HG03139 (cell line): ENCODE data around the gene AOC1.

Experiments
- ATAC-seq: cut with Tn5 transposase; IDR thresholded peaks from one replicate; pipeline ENCODE4 v1.9.1; 2021; ENCODE audit not compliant: unreplicated experiment

Gene AOC1

DNA sequence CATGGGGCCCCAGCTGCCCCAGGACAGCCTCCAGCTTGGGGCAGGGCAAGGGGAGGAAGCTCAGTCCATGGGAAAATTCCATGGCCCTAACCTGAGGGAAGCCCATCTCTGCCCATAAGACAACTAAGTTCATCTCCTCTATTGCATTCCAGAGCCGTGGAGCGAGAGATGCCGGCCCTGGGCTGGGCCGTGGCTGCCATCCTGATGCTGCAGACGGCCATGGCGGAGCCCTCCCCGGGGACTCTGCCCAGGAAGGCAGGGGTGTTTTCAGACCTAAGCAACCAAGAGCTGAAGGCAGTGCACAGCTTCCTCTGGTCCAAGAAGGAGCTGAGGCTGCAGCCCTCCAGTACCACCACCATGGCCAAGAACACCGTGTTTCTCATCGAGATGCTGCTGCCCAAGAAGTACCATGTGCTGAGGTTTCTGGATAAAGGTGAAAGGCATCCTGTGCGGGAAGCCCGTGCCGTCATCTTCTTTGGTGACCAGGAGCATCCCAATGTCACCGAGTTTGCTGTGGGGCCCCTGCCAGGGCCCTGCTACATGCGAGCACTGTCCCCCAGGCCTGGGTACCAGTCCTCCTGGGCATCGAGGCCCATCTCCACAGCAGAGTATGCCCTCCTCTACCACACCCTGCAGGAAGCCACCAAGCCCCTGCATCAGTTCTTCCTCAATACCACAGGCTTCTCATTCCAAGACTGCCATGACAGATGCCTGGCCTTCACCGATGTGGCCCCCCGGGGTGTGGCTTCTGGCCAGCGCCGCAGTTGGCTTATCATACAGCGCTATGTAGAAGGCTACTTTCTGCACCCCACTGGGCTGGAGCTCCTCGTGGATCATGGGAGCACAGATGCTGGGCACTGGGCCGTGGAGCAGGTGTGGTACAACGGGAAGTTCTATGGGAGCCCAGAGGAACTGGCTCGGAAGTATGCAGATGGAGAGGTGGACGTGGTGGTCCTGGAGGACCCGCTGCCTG is 4.3 kb downstream of the AOC1 start:
- ATAC-seq, result no peak

GRCh38 chr7:150857276-150858055 is 5.1 kb downstream of the AOC1 start:
- no peak for ATAC-seq

- ATAC-seq, result no peak
Measured at GRCh38 chr7:150858236-150859197, 6.2 kb downstream of the AOC1 start.

DNA sequence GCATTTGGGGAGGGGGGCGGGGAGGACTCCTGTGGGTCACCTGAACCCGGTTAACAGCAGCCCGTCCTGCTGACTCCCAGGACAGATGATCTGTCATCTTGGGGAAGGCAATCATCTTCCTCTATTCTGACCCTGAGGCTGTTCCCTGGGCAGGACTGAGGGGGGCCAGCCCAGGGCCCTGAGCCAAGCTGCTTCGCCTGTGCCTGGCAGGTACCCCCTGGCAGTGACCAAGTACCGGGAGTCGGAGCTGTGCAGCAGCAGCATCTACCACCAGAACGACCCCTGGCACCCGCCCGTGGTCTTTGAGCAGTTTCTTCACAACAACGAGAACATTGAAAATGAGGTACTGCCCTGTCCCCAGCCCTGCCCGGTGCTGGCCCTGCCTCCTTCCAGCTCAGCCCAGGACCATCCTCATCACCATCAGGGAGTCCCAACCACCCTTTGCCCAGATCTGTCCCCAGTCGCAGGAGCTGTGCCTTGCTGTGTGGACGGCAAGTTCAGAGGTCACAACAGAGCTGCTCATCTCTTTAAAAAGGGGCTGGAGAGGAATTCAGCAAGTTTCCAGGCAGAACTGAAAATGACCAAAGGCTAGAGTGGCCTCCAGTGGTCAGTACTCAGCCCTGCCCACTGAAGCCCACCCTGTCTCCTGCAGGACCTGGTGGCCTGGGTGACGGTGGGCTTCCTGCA is 8.1 kb downstream of the AOC1 start:
- no peak for ATAC-seq

DNA sequence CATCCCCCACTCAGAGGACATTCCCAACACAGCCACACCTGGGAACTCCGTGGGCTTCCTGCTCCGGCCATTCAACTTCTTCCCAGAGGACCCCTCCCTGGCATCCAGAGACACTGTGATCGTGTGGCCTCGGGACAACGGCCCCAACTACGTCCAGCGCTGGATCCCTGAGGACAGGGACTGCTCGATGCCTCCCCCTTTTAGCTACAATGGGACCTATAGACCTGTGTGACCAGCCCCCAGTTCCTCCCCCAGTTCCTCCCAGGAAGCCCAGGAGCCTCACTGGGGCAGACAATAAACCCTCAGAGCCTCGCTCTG is 8.6 kb downstream of the AOC1 start:
- no peak for ATAC-seq

GRCh38 chr7:150862356-150862755 is 10.0 kb downstream of the AOC1 start:
- ATAC-seq, result no peak

GRCh38 chr7:150863946-150864345 is 11.6 kb downstream of the AOC1 start:
- no peak for ATAC-seq

GRCh38 chr7:150866932-150867564 is 14.7 kb downstream of the AOC1 start:
- no peak for ATAC-seq

DNA sequence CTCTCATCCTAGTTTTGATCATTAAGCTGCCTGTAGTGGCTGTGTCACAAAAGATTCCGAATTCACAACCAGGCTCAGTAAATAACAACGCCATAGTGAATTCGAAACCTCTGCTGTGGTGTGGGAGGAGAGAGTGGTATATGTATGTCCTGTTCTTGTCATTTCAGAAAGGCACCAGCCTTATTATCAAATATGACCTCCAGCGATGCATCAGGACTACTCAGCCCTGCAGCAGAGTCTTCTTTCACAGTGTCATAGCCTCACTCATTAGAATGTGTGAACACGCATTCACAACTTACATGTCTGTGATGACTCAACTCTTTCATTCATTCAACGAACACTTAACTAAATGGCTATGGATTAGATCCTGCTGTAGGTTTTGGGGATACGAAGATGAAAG is 15.3 kb downstream of the AOC1 start:
- no peak for ATAC-seq

- ATAC-seq, result no peak
Measured at GRCh38 chr7:150869467-150869866, 17.1 kb downstream of the AOC1 start.

DNA sequence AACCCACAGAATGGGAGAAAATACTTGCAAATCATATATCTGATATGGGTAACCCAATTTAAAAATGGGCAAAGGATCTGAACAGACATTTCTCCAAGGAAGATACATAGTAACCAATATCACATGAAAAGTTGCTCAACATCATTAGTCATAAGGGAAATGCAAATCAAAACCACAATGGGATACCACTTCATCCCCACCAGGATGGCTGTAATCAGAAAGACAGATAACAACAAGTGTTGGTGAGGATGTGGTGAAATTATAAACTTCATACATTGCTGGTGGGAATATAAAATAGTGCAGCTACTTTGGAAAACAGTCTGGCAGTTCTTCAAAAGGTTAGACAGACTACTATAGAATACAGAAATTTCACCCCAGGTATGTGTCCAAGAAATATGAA is 19.3 kb downstream of the AOC1 start:
- ATAC-seq, result no peak

GRCh38 chr7:150874401-150875198 is 22.3 kb downstream of the AOC1 start:
- ATAC-seq, result no peak

DNA sequence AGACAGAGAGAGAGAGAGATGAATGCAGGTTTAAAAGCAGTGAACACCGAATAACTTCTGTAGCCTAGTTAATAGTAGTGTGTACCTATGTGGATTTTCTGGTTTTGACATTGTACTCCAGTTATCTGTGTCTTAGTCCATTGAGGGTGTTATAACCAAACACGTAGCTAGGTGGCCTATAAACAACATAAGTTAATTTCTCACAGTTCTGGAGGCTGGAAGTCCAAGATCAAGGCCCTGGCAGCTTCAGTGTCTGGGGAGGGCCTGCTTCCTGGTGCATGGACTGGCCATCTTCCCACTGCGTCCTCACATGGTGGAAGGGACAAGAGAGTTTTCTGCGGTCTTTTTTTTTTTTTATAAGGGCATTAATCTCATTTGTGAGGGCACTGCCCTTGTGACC is 23.5 kb downstream of the AOC1 start:
- ATAC-seq, result no peak

DNA sequence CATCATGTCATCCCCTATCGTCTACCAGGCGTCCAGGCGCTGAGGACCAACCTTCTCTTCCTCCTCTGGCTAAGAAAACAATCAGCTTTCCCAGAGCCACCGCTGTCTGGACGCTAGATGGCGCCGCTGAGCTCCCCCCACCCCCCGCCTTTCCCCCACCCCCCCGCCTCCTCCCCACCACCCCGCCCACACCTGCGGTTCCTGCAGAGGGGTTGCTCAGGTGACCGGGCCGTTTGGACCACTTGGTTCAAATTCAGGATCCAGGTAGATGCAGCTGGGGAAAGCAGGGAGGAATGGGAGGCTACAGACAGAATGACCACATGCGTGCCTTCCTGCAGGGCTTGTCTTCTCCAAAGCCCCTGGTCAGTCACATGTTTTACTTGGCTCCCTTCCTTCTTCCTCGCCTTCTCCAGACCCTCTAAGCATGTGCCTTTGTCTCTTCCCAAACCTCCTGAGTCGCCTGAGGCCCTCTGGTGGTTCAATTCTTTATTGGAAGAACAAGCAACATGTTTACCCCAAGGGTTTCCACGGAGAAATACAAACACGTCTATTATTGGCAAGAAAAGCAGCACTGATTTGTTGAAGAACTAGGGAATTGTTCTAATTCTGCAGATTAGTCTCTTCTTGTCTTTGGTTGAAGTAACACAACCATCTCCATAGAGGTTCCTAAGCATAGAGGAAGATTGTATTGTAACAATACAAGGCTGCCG is 24.7 kb downstream of the AOC1 start:
- ATAC-seq, result no peak

DNA sequence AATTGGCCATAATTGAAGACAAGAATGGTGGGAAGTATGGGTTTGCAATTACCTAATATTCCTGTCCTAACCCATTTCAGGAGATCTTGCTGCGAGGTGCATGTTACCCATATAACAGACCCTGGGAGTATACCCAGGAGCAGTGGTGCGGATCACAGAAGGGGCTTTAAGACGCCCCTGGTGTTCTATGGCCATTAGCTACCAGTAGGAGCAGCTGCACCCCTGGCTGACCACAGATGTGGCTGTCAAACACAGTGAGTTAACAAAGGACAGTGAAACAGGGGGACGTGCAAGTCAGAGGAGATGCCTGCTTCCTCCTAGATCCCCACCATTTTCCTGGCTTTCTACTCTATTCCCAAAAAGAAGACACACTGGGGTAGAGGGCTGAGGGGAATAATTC is 25.2 kb downstream of the AOC1 start:
- ATAC-seq, result no peak

DNA sequence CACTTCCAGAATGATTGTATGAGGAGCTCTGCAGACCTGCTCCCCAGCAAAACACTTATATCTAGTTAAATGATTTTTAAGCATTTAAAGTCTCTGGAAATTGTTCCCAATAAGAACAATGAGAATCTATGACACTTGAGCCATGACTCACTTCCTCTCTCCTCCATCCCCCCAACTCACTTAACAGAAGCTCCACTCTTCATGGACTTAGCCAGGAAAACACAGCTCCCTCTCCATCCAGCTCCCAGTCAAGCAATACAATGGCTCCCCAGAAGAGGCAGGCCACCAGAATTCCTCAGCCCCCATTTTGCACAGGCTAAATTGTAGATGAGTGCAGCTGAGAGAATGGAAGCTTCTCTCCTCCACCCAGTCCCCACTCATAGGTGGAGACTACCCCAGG is 27.0 kb downstream of the AOC1 start:
- no peak for ATAC-seq

GRCh38 chr7:150881189-150881588 is 28.9 kb downstream of the AOC1 start:
- no peak for ATAC-seq

GRCh38 chr7:150890853-150891584 is 38.7 kb downstream of the AOC1 start:
- no peak for ATAC-seq
